ENCODE data around the gene IFI44. TPM values are rescaled to one million over a fixed set of nuclear protein-coding genes. Genes with fewer than 3 reads are reported as not detected.

The IFI44 gene
- total and polyA plus RNA-seq, 2 of the 8 experiments (the other 6 are each of a cell fraction or from before 2014, with no cell fraction given): not detected

DNA sequence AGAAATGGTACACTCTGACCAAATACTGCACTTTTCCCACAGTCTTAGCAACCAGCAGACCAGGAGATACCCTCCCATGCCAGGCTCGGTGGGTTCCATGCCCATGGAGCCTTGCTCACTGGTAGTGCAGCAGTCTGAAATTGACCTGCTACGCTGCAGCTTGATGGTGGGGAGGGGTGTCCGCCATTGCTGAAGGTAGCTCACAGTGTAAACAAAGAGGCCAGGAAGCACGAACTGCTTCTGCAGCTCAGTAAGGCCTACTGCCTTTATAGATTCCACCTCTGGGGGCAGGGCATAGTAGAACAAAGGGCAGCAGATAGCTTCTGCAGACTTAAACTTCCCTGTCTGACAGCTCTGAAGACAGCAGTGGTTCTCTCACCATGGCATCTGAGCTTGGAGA is 41.7 kb upstream of the IFI44 start:
- no peak overlapping the region for H2AK5ac ChIP-seq (ENCODE audit: low read depth, low read length)
- H3K18ac ChIP-seq (ENCODE audit: extremely low read depth, low read length): no peak overlapping the region
- no peak overlapping the region for H2BK15ac ChIP-seq (ENCODE audit: low read length)
- H3K4me2 ChIP-seq (ENCODE audit: insufficient read depth in 1 of 2, low read depth in 2 of 2, low read length in 2 of 2): no peak overlapping the region; a peak in 1 of 4 replicates
- H4K5ac ChIP-seq (ENCODE audit: insufficient read length, low read depth, low read length): no peak overlapping the region
- no peak overlapping the region for H2BK20ac ChIP-seq (ENCODE audit: low read length)
- TF ChIP-seq JUND (IDR thresholded peaks at IDR 0.05; ENCODE audit: low read length) (no peak), SRF (IDR thresholded peaks at IDR 0.05; ENCODE audit: low read depth, low read length) (no peak), ATF3 (IDR thresholded peaks at IDR 0.05; ENCODE audit: insufficient read depth, low read depth, low read length) (no peak), SP1 (IDR thresholded peaks at IDR 0.05; ENCODE audit: low read depth, low read length) (no peak), YY1 (IDR thresholded peaks at IDR 0.05; ENCODE audit: low read depth, low read length) (no peak)
- H3K4me3 ChIP-seq (ENCODE audit: extremely low read depth in 1 of 4, insufficient read depth in 2 of 4, low read depth in 3 of 4, low read length in 4 of 4): no peak overlapping the region
- no peak overlapping the region for H2AFZ ChIP-seq (ENCODE audit: low read length)
- no peak for FAIRE-seq
- no peak overlapping the region for H2BK120ac ChIP-seq (replicated peaks; ENCODE audit: low read depth, low read length)
- H3K9me3 ChIP-seq (ENCODE audit: insufficient read depth in 2 of 2, low read depth in 1 of 2, low read length in 1 of 2): no peaks in the 10 kb centered on the region
- no peak overlapping the region for H2BK5ac ChIP-seq (ENCODE audit: low read depth, low read length)
- no peak overlapping the region; the same call in 1 of the 2 replicates for H4K8ac ChIP-seq (ENCODE audit: extremely low read depth, insufficient read depth, low read length)
- H3K14ac ChIP-seq (ENCODE audit: insufficient read length): no peak overlapping the region
- H4K20me1 ChIP-seq (replicated peaks in 1 of 2; ENCODE audit: control insufficient read depth in 1 of 2, insufficient read depth in 2 of 2, low read length in 2 of 2): no peaks in the 10 kb centered on the region
- no peak overlapping the region for H4K91ac ChIP-seq (replicated peaks; ENCODE audit: insufficient read length, low read length)
- no peak overlapping the region for H3K56ac ChIP-seq (replicated peaks; ENCODE audit: insufficient read length, low read depth, low read length)
- no peak overlapping the region for H3K9ac ChIP-seq (replicated peaks in 1 of 4; ENCODE audit: extremely low read depth in 1 of 4, low read depth in 3 of 4, low read length in 3 of 4)
- no peak overlapping the region for H3K4ac ChIP-seq (replicated peaks; ENCODE audit: insufficient read length, low read depth, low read length)
- POLR2A ChIA-PET (ENCODE audit: partially characterized antibody): no interaction called here
- no peak overlapping the region for H2BK12ac ChIP-seq (ENCODE audit: low read depth, low read length)
- H3K4me1 ChIP-seq (replicated peaks in 1 of 4; ENCODE audit: control insufficient read depth in 3 of 4, insufficient read depth in 4 of 4, low read length in 3 of 4): no peaks in the 10 kb centered on the region
- H3K23me2 ChIP-seq (ENCODE audit: low read depth, low read length): no peaks in the 10 kb centered on the region
- CTCF ChIA-PET (ENCODE audit: partially characterized antibody): interaction anchor here (0.7 to 4.7 kb wide), 38 partner anchors 9 to 480 kb away, joined by 3 to 47 read pairs (median 4); partner anchors contain the start of gene IFI44L
- 87% methylated on average over 4 of the region's 4 CpGs; no CpG with 5 or more reads in 1 of the 2 experiments for WGBS, 2 experiments (ENCODE audit: extremely low coverage in 1 of 2, insufficient coverage in 1 of 2, insufficient read length in 1 of 2, insufficient replicate concordance in 2 of 2, low coverage in 1 of 2, low lambda C conversion rate in 2 of 2, missing lambda C conversion rate in 1 of 2)
- no peaks in the 10 kb centered on the region for H3K79me1 ChIP-seq (ENCODE audit: low read depth, low read length)
- H3K27ac ChIP-seq (ENCODE audit: low read depth, low read length): no peak overlapping the region
- H3K79me2 ChIP-seq (ENCODE audit: control insufficient read depth in 1 of 2, insufficient read depth in 2 of 2, low read length in 2 of 2): no peaks in the 10 kb centered on the region
- no peaks in the 10 kb centered on the region for H3K27me3 ChIP-seq (replicated peaks in 1 of 4; ENCODE audit: control insufficient read depth in 3 of 4, extremely low read depth in 1 of 4, insufficient read depth in 3 of 4, low read length in 3 of 4)
- no peak overlapping the region for H3K23ac ChIP-seq (ENCODE audit: insufficient read length)
- no peaks in the 10 kb centered on the region for H3K36me3 ChIP-seq (ENCODE audit: control insufficient read depth in 2 of 4, insufficient read depth in 4 of 4, low read length in 3 of 4)
- DNase-seq (ENCODE audit: low read depth in 1 of 2, low spot score in 2 of 2): no peak
